T-helper 1 cell treated with Interleukin-12 subunit alpha and Interleukin-12 subunit beta and Interleukin-4 antibody, amounts not matched to agents 30 ng/mL and 1 ng/mL, for 36 hours (primary cell): ENCODE measurements around the gene CDR2. TPM values are rescaled to one million over a fixed set of nuclear protein-coding genes. Genes with fewer than 3 reads are reported as not detected.

ENCODE experiments used
- intact Hi-C: fragments of 100-400 bp; cut with micrococcal nuclease; formaldehyde crosslinking; loops from one replicate; pipeline ENCODE4 v1.15.1; 2024
- total RNA-seq: library from RNA; stranded (reverse); gene quantifications from 2 replicates; pipeline ENCODE4 v1.2.3, GENCODE V29; 2022

The CDR2 gene
- 58.2 and 59.0 TPM in 2 replicates for total RNA-seq

- intact Hi-C loops = loop anchor here (1.0 to 2.0 kb wide), 6 partner anchors 16 to 421 kb away; partner anchors contain the start of gene UQCRC2
Measured at GRCh38 chr16:22374311-22375116, at the start of gene CDR2. TSS of gene CDR2 (minus strand) at chr16:22374619. CDS start at chr16:22374309, 310 bp downstream.

GRCh38 chr16:22423716-22424115 is 49.3 kb upstream of the CDR2 start:
- intact Hi-C loops = no loop called here

GRCh38 chr16:22421136-22421535 is 46.7 kb upstream of the CDR2 start:
- intact Hi-C loops = no loop called here

GRCh38 chr16:22420606-22421135 is 46.3 kb upstream of the CDR2 start:
- intact Hi-C loops = no loop called here

GRCh38 chr16:22419908-22420307 is 45.5 kb upstream of the CDR2 start:
- intact Hi-C loops = loop anchor here (5.0 kb wide), 2 partner anchors 63 to 363 kb away; no protein-coding TSS in a partner anchor

- intact Hi-C loops = loop anchor here (5.0 kb wide), 2 partner anchors 62 to 362 kb away; no protein-coding TSS in a partner anchor
Measured at GRCh38 chr16:22418826-22419225, 44.4 kb upstream of the CDR2 start.

GRCh38 chr16:22417798-22418197 is 43.4 kb upstream of the CDR2 start:
- intact Hi-C loops = loop anchor here (5.0 kb wide), 2 partner anchors 60 to 360 kb away; no protein-coding TSS in a partner anchor

GRCh38 chr16:22417019-22417418 is 42.6 kb upstream of the CDR2 start:
- intact Hi-C loops = loop anchor here (5.0 kb wide), 2 partner anchors 60 to 360 kb away; no protein-coding TSS in a partner anchor

GRCh38 chr16:22413819-22414218 is 39.4 kb upstream of the CDR2 start:
- intact Hi-C loops = no loop called here

- intact Hi-C loops = no loop called here
Measured at GRCh38 chr16:22407486-22407885, 33.1 kb upstream of the CDR2 start.

- intact Hi-C loops = no loop called here
Measured at GRCh38 chr16:22402191-22402590, 27.8 kb upstream of the CDR2 start.

- intact Hi-C loops = no loop called here
Measured at GRCh38 chr16:22400900-22401299, 26.5 kb upstream of the CDR2 start.

GRCh38 chr16:22397931-22398330 is 23.5 kb upstream of the CDR2 start:
- intact Hi-C loops = no loop called here

- intact Hi-C loops = no loop called here
Measured at GRCh38 chr16:22397464-22397863, 23.0 kb upstream of the CDR2 start.

GRCh38 chr16:22395960-22396359 is 21.5 kb upstream of the CDR2 start:
- intact Hi-C loops = no loop called here

GRCh38 chr16:22394121-22394520 is 19.7 kb upstream of the CDR2 start:
- intact Hi-C loops = no loop called here

GRCh38 chr16:22388101-22388644 is 13.8 kb upstream of the CDR2 start:
- intact Hi-C loops = no loop called here

GRCh38 chr16:22386976-22387375 is 12.6 kb upstream of the CDR2 start:
- intact Hi-C loops = no loop called here

GRCh38 chr16:22385196-22385595 is 10.8 kb upstream of the CDR2 start:
- intact Hi-C loops = no loop called here

GRCh38 chr16:22383827-22384226 is 9.4 kb upstream of the CDR2 start:
- intact Hi-C loops = no loop called here

GRCh38 chr16:22381392-22381791 is 7.0 kb upstream of the CDR2 start:
- intact Hi-C loops = no loop called here

- intact Hi-C loops = no loop called here
Measured at GRCh38 chr16:22380529-22380928, 6.1 kb upstream of the CDR2 start.
